NCI-H446 treated with DMSO at 0.1 percent for 48 hours (cell line): ENCODE results near the gene TRPM2.
A peak's percentile ranks its signal among the peaks of the same experiment; 100 is the strongest.

Source experiments
- DNase-seq: peaks from one replicate; lab custom pipeline; 2025; lab: John Stamatoyannopoulos, UW

The TRPM2 gene

GRCh38 chr21:44322621-44323325, 30.6 kb upstream of the TRPM2 start:
- no peak for DNase-seq

- DNase-seq = no peak
Observed at GRCh38 chr21:44323591-44323990, 29.8 kb upstream of the TRPM2 start.

- DNase-seq = no peak
Observed at GRCh38 chr21:44324106-44324853, 29.1 kb upstream of the TRPM2 start.

- DNase-seq = no peak
Observed at GRCh38 chr21:44324854-44325107, 28.6 kb upstream of the TRPM2 start.

GRCh38 chr21:44325386-44326271, 27.8 kb upstream of the TRPM2 start:
- no peak for DNase-seq

- no peak for DNase-seq
Observed at GRCh38 chr21:44326272-44326647, 27.2 kb upstream of the TRPM2 start.

- no peak for DNase-seq
Observed at GRCh38 chr21:44326716-44327602, 26.5 kb upstream of the TRPM2 start.

GRCh38 chr21:44327603-44327974, 25.8 kb upstream of the TRPM2 start:
- DNase-seq = no peak

GRCh38 chr21:44328242-44328895, 25.1 kb upstream of the TRPM2 start:
- DNase-seq = no peak

GRCh38 chr21:44329086-44329889, 24.1 kb upstream of the TRPM2 start:
- DNase-seq = no peak

- DNase-seq = no peak
Observed at GRCh38 chr21:44329971-44330681, 23.3 kb upstream of the TRPM2 start.

- DNase-seq = no peak
Observed at GRCh38 chr21:44330698-44331097, 22.7 kb upstream of the TRPM2 start.

GRCh38 chr21:44331209-44331608, 22.2 kb upstream of the TRPM2 start:
- DNase-seq = no peak

GRCh38 chr21:44331650-44332307, 21.6 kb upstream of the TRPM2 start:
- peak; percentile 50 for DNase-seq

- DNase-seq = no peak
Observed at GRCh38 chr21:44332383-44332782, 21.0 kb upstream of the TRPM2 start.

- DNase-seq = no peak
Observed at GRCh38 chr21:44332965-44333364, 20.5 kb upstream of the TRPM2 start.

- DNase-seq = no peak
Observed at GRCh38 chr21:44333509-44334328, 19.7 kb upstream of the TRPM2 start.

- DNase-seq = no peak
Observed at GRCh38 chr21:44334329-44335030, 18.9 kb upstream of the TRPM2 start.
